ENCODE measurements around the gene PI4KA.

The PI4KA gene

GRCh38 chr22:20863366-20863765, 4.8 kb upstream of the PI4KA start:
- Histone ChIP-seq H4K20me1 (ENCODE audit: insufficient read depth, low read length) (0 out of 2 replicates have a peak, but pooled peaks cover 2% of the 10 kb centered on the region), H3K79me2 (ENCODE audit: low read length) (peaks cover 11% of the 10 kb centered on the region)
- TF ChIP-seq CTCF (IDR thresholded peaks at IDR 0.05; ENCODE audit: low read depth, low read length) (no peak), EZH2phosphoT487 (IDR thresholded peaks at IDR 0.05; ENCODE audit: low read depth) (no peak)

GRCh38 chr22:20862540-20862939, 3.9 kb upstream of the PI4KA start:
- Histone ChIP-seq H3K4me2 (ENCODE audit: low read length) (no peak overlapping the region), H3K9ac (ENCODE audit: low read length) (no peak overlapping the region), H3K4me3 (ENCODE audit: low read length) (no peak overlapping the region), H4K20me1 (ENCODE audit: insufficient read depth, low read length) (peaks cover 7% of the 10 kb centered on the region), H3K9me3 (ENCODE audit: insufficient read depth, low read length) (no peaks in the 10 kb centered on the region), H3K36me3 (replicated peaks; ENCODE audit: low read depth, low read length) (no peaks in the 10 kb centered on the region), H3K27me3 (ENCODE audit: low read depth, low read length) (no peaks in the 10 kb centered on the region), H3K4me1 (ENCODE audit: low read length) (peaks cover 9% of the 10 kb centered on the region), H2AFZ (ENCODE audit: low read depth, low read length) (no peak overlapping the region), H3K27ac (ENCODE audit: low read length) (no peak overlapping the region), H3K79me2 (ENCODE audit: low read length) (peaks cover 19% of the 10 kb centered on the region)
- no peak for TF ChIP-seq CTCF (IDR thresholded peaks at IDR 0.05; ENCODE audit: low read depth, low read length)
- no peak for TF ChIP-seq EZH2phosphoT487 (IDR thresholded peaks at IDR 0.05; ENCODE audit: low read depth)

More at GRCh38 chr22:20863366-20863765, 4.8 kb upstream of the PI4KA start:
- Histone ChIP-seq H3K4me1 (ENCODE audit: low read length) (peaks cover 6% of the 10 kb centered on the region), H2AFZ (ENCODE audit: low read depth, low read length) (no peak overlapping the region), H3K27ac (ENCODE audit: low read length) (no peak overlapping the region), H3K4me2 (ENCODE audit: low read length) (no peak overlapping the region), H3K9ac (ENCODE audit: low read length) (no peak overlapping the region), H3K9me3 (ENCODE audit: insufficient read depth, low read length) (no peaks in the 10 kb centered on the region), H3K36me3 (replicated peaks; ENCODE audit: low read depth, low read length) (no peaks in the 10 kb centered on the region), H3K4me3 (ENCODE audit: low read length) (no peak overlapping the region), H3K27me3 (ENCODE audit: low read depth, low read length) (no peaks in the 10 kb centered on the region)

DNA sequence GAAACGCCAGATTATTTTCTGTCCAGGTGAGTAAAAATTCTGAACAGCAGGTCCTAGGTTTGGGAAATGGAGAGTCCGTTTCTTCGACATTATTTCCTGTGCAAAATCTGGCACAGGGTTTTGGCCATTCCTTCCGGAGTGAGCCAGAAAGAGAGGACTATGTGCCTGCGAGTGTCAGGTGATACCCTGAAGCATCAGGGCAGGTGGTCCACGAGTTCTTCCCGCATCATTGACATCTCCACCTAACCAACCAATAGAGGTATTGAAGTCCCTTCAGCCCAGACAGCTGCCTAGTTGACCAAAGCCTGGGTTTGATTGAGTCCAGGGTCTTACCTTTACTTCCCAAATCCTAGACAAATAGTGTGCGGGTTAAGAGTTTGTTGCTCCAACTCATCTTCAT, 1.0 kb upstream of the PI4KA start:
- H3K4me1 ChIP-seq (ENCODE audit: low read length) = peaks cover 16% of the 10 kb centered on the region
- peak overlapping the region; percentile 93 for H3K9ac ChIP-seq (ENCODE audit: low read length)
- peak overlapping the region; percentile 87 for H3K4me2 ChIP-seq (ENCODE audit: low read length)
- H3K79me2 ChIP-seq (ENCODE audit: low read length) = peaks cover 44% of the 10 kb centered on the region
- TF ChIP-seq CTCF (IDR thresholded peaks at IDR 0.05; ENCODE audit: low read depth, low read length) (no peak), EZH2phosphoT487 (IDR thresholded peaks at IDR 0.05; ENCODE audit: low read depth) (no peak)
- no peak overlapping the region; the same call in 1 of the 2 replicates for H3K27ac ChIP-seq (ENCODE audit: low read length)
- H3K27me3 ChIP-seq (ENCODE audit: low read depth, low read length) = no peaks in the 10 kb centered on the region
- peaks cover 17% of the 10 kb centered on the region for H4K20me1 ChIP-seq (ENCODE audit: insufficient read depth, low read length)
- peak overlapping the region; percentile 98 for H3K4me3 ChIP-seq (ENCODE audit: low read length)
- H3K36me3 ChIP-seq (replicated peaks; ENCODE audit: low read depth, low read length) = no peaks in the 10 kb centered on the region
- H3K9me3 ChIP-seq (ENCODE audit: insufficient read depth, low read length) = no peaks in the 10 kb centered on the region
- H2AFZ ChIP-seq (ENCODE audit: low read depth, low read length) = peak overlapping the region; percentile 95; the same call in 1 of the 2 replicates

- H3K27ac ChIP-seq (ENCODE audit: low read length) = peak overlapping the region; percentile 55
These were observed 585 bp downstream of the PI4KA start for GRCh38 chr22:20857838-20858614.

More at GRCh38 chr22:20857838-20858614, 585 bp downstream of the PI4KA start:
- 0 out of 2 replicates have a peak overlapping the region, but pooled peaks have one; percentile 45 for H2AFZ ChIP-seq (ENCODE audit: low read depth, low read length)
- peak overlapping the region; percentile 98 for H3K4me3 ChIP-seq (ENCODE audit: low read length)
- H3K4me1 ChIP-seq (ENCODE audit: low read length) = peaks cover 16% of the 10 kb centered on the region
- peak overlapping the region; percentile 85 for H3K9ac ChIP-seq (ENCODE audit: low read length)
- no peaks in the 10 kb centered on the region for H3K36me3 ChIP-seq (replicated peaks; ENCODE audit: low read depth, low read length)
- H3K4me2 ChIP-seq (ENCODE audit: low read length) = peak overlapping the region; percentile 94
- no peaks in the 10 kb centered on the region for H3K27me3 ChIP-seq (ENCODE audit: low read depth, low read length)
- H3K79me2 ChIP-seq (ENCODE audit: low read length) = peaks cover 59% of the 10 kb centered on the region
- no peaks in the 10 kb centered on the region for H3K9me3 ChIP-seq (ENCODE audit: insufficient read depth, low read length)
- TF ChIP-seq EZH2phosphoT487 (IDR thresholded peaks at IDR 0.05; ENCODE audit: low read depth) = no peak
- no peak for TF ChIP-seq CTCF (IDR thresholded peaks at IDR 0.05; ENCODE audit: low read depth, low read length)
- peaks cover 22% of the 10 kb centered on the region for H4K20me1 ChIP-seq (ENCODE audit: insufficient read depth, low read length)
